Fibroblast of lung (primary cell): Measurements from ENCODE around the gene PDE3A. TPM values are rescaled to one million over a fixed set of nuclear protein-coding genes. Genes with fewer than 3 reads are reported as not detected.
A peak's percentile ranks its signal among the peaks of the same experiment; 100 is the strongest.

ENCODE experiments used
- DNase-seq, 2 donors: peaks; one replicate each; pipeline versions ENCODE4 v3.0.0 to v3.0.0-alpha.2; 2010; ENCODE audit warnings: low read depth in 2 of 2
- H2AFZ ChIP-seq: 2 replicates; pipeline ENCODE4 v1.5.1; 2012; ENCODE audit warnings: low read length, control low read depth, inconsistent platforms
- H3K27ac ChIP-seq: 2 replicates; pipeline ENCODE4 v1.5.1; 2011; ENCODE audit warnings: low read length, control low read depth; ENCODE audit not compliant: insufficient read depth
- H3K27me3 ChIP-seq: 2 replicates; pipeline ENCODE4 v1.5.1; 2011; ENCODE audit warnings: mild to moderate bottlenecking, low read length; ENCODE audit not compliant: control insufficient read depth, insufficient read depth
- H3K36me3 ChIP-seq: 2 replicates; pipeline ENCODE4 v1.5.1; 2011; ENCODE audit warnings: low read length; ENCODE audit not compliant: control insufficient read depth, insufficient read depth
- H3K4me1 ChIP-seq: 2 replicates; pipeline ENCODE4 v1.5.1; 2011; ENCODE audit warnings: low read length; ENCODE audit not compliant: control insufficient read depth, insufficient read depth; ENCODE audit errors: extremely low read depth
- H3K4me2 ChIP-seq: 2 replicates; pipeline ENCODE4 v1.5.1; 2011; ENCODE audit warnings: low read length, control low read depth; ENCODE audit not compliant: insufficient read depth; ENCODE audit errors: extremely low read depth
- H3K4me3 ChIP-seq, 4 experiments: fragments of 200-600 bp in 1 of 4; sonication (generic) in 1 of 4; replicated peaks in 1 of 4; 2 replicates each; pipeline ENCODE4 v1.5.1; 2011 to 2016; ENCODE audit warnings: low read length in 4 of 4, low read depth in 3 of 4, mild to moderate bottlenecking in 3 of 4, control low read depth in 2 of 4, inconsistent platforms in 1 of 4, mixed read lengths in 1 of 4; ENCODE audit not compliant: insufficient read depth in 1 of 4; ENCODE audit errors: control extremely low read depth in 1 of 4
- H3K79me2 ChIP-seq: 2 replicates; pipeline ENCODE4 v1.5.1; 2012; ENCODE audit warnings: mild to moderate bottlenecking, low read length, inconsistent platforms; ENCODE audit not compliant: control insufficient read depth, insufficient read depth
- H3K9ac ChIP-seq: 2 replicates; pipeline ENCODE4 v1.5.1; 2011; ENCODE audit warnings: mild to moderate bottlenecking, low read length, control low read depth; ENCODE audit not compliant: insufficient read depth
- H3K9me3 ChIP-seq: 2 replicates; pipeline ENCODE4 v1.5.1; 2012; ENCODE audit warnings: low read depth, low read length; ENCODE audit not compliant: control insufficient read depth, insufficient read depth
- H4K20me1 ChIP-seq: 2 replicates; pipeline ENCODE4 v1.5.1; 2011; ENCODE audit warnings: low read length; ENCODE audit not compliant: control insufficient read depth, insufficient read depth; ENCODE audit errors: extremely low read depth
- EZH2 ChIP-seq: IDR thresholded peaks from 2 replicates; pipeline ENCODE4 v1.5.1; 2012; ENCODE audit warnings: low read length, control low read depth, mild to moderate bottlenecking; ENCODE audit errors: missing control alignments
- polyA plus RNA-seq, 2 donors: library from polyadenylated mRNA; depleted of rRNA in 1 of 2; stranded (reverse) in 1 of 2; unstranded in 1 of 2; fragments of >200 nt; gene quantifications; 2 replicates each; pipeline ENCODE4 v1.2.1, GENCODE V29; 2011 to 2012; ENCODE audit warnings: missing spikeins in 1 of 2
- total RNA-seq: library from RNA; depleted of rRNA; stranded (reverse); fragments of >200 nt; gene quantifications from 2 replicates; pipeline ENCODE4 v1.2.1, GENCODE V29; 2014
- TF ChIP-seq, protein P1 (sequence below), 2 donors: IDR thresholded peaks in 1 of 2; conservative IDR thresholded peaks in 1 of 2; 1 replicate in 1 of 2; 2 replicates in 1 of 2; pipeline ENCODE4 v1.5.1; 2011 to 2012; ENCODE audit warnings: low read length in 2 of 2, control low read depth in 1 of 2, inconsistent platforms in 1 of 2, low read depth in 1 of 2, mild to moderate bottlenecking in 1 of 2

Gene PDE3A
- total and polyA plus RNA-seq, 2 donors (not counting 1 experiment from before 2014, with no cell fraction given): 0.17 to 2.7 TPM

- no peaks in the 10 kb centered on the region for H3K9me3 ChIP-seq
- H4K20me1 ChIP-seq: no peaks in the 10 kb centered on the region
- no peak overlapping the region for H2AFZ ChIP-seq
- H3K4me3 ChIP-seq: no peak overlapping the region
- H3K27ac ChIP-seq: no peak overlapping the region
- peaks cover 3% of the 10 kb centered on the region for H3K4me1 ChIP-seq
- TF ChIP-seq EZH2: no peak
- TF ChIP-seq, protein P1, sequence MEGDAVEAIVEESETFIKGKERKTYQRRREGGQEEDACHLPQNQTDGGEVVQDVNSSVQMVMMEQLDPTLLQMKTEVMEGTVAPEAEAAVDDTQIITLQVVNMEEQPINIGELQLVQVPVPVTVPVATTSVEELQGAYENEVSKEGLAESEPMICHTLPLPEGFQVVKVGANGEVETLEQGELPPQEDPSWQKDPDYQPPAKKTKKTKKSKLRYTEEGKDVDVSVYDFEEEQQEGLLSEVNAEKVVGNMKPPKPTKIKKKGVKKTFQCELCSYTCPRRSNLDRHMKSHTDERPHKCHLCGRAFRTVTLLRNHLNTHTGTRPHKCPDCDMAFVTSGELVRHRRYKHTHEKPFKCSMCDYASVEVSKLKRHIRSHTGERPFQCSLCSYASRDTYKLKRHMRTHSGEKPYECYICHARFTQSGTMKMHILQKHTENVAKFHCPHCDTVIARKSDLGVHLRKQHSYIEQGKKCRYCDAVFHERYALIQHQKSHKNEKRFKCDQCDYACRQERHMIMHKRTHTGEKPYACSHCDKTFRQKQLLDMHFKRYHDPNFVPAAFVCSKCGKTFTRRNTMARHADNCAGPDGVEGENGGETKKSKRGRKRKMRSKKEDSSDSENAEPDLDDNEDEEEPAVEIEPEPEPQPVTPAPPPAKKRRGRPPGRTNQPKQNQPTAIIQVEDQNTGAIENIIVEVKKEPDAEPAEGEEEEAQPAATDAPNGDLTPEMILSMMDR (conservative IDR thresholded peaks at IDR 0.05 in 1 of 2, IDR thresholded peaks at IDR 0.05 in 1 of 2; ENCODE audit: low read depth in 1 of 2, low read length in 2 of 2): no peak
- H3K27me3 ChIP-seq: no peaks in the 10 kb centered on the region
- no peaks in the 10 kb centered on the region for H3K79me2 ChIP-seq
- no peak overlapping the region for H3K4me2 ChIP-seq
- no peak overlapping the region for H3K9ac ChIP-seq
- no peaks in the 10 kb centered on the region for H3K36me3 ChIP-seq
- DNase-seq: no peak
Measured at GRCh38 chr12:20599757-20600156, 231.4 kb downstream of the PDE3A start.

DNA sequence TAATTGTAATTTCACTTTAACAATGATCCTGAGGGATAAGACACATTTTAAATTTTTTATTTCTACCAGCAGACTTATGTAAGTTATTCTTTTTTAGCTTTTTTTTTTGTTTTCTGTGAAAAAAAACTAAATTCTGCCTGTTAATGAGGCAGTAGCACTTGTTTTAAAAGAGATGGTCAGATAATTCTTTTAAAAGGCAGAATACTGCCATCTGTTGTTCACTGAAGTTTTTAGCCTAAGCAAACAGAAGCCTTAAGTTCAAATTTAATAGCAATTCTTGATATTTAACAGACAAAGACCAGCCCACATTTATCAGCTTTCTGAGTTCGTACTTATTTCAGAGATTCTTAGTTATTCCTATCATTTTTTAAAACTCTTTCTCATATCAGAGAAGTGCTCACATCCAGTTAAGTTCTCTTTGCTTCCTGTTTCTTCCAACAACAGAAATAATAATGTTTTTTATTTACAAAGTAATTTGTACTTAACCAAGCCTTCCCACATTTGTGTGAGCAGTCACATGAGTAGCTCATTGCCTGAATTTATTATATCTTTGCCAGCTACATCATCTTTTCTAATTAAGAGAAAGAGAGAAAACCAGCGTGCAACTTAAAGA lies 233.4 kb downstream of the PDE3A start:
- TF ChIP-seq EZH2: no peak
- TF ChIP-seq, protein P1 (conservative IDR thresholded peaks at IDR 0.05 in 1 of 2, IDR thresholded peaks at IDR 0.05 in 1 of 2; ENCODE audit: low read depth in 1 of 2, low read length in 2 of 2): peak in 1 of 2 donors; percentile 51
- H3K4me2 ChIP-seq: peak overlapping the region; percentile 41
- H3K9ac ChIP-seq: no peak overlapping the region
- H4K20me1 ChIP-seq: no peaks in the 10 kb centered on the region
- H3K4me3 ChIP-seq: no peak overlapping the region
- DNase-seq: peak; percentile 56 to 80
- H3K4me1 ChIP-seq: peaks cover 3% of the 10 kb centered on the region
- no peaks in the 10 kb centered on the region for H3K9me3 ChIP-seq
- H3K27ac ChIP-seq: peak overlapping the region; percentile 44
- no peaks in the 10 kb centered on the region for H3K27me3 ChIP-seq
- H3K79me2 ChIP-seq: no peaks in the 10 kb centered on the region
- H3K36me3 ChIP-seq: no peaks in the 10 kb centered on the region
- H2AFZ ChIP-seq: no peak overlapping the region

DNA sequence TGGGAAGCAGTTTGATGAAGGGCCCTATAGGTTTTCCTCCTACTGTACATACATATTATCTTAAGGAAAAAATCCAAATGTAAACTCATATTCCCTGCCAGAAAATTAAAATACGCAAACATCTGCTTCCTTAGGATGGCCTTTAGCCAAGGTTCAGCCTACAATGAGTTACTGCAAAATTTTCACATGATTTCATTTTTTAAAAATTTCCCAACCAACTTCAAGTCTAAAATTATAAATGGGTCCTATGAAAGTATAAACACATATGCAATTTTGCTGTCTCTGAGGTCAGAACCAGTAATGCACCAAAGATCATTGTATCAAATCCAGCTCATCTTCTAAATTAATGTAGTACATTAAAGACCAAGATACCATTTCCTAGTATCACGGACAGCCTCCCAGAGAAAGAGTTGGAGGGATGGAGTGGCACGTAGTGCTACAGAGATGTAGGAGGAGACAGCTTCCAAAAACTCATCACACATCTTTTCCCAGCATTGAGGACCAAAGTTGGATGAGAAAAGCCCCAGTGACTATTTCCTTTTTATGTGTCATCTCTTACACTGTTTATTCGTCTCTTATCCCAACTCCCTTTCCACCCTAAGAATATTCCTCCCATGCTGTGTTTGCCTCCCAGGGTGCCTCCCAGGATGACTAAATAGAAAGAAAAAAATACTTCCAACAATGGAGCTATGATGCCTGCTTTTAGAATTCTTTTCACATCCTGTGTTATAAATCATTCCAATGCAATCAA lies 234.5 kb downstream of the PDE3A start:
- DNase-seq: peak; percentile 86 to 95
- no peaks in the 10 kb centered on the region for H3K79me2 ChIP-seq
- H3K27me3 ChIP-seq: no peaks in the 10 kb centered on the region
- peak overlapping the region; percentile 38 for H3K4me2 ChIP-seq
- TF ChIP-seq, protein P1 (conservative IDR thresholded peaks at IDR 0.05 in 1 of 2, IDR thresholded peaks at IDR 0.05 in 1 of 2; ENCODE audit: low read depth in 1 of 2, low read length in 2 of 2): no peak
- TF ChIP-seq EZH2: no peak
- H3K36me3 ChIP-seq: no peaks in the 10 kb centered on the region
- no peak overlapping the region for H3K9ac ChIP-seq
- peak overlapping the region; percentile 24 for H2AFZ ChIP-seq
- H3K9me3 ChIP-seq: no peaks in the 10 kb centered on the region
- peak overlapping the region; percentile 60 for H3K27ac ChIP-seq
- H3K4me1 ChIP-seq: peaks cover 3% of the 10 kb centered on the region
- no peak overlapping the region for H3K4me3 ChIP-seq
- H4K20me1 ChIP-seq: no peaks in the 10 kb centered on the region
